Fibroblast of lung (primary cell): ENCODE results near the gene ZBTB7C. TPM values are rescaled to one million over a fixed set of nuclear protein-coding genes. Genes with fewer than 3 reads are reported as not detected.
A peak's percentile ranks its signal among the peaks of the same experiment; 100 is the strongest.

Experiments
- DNase-seq, 2 donors: peaks; one replicate each; pipeline versions ENCODE4 v3.0.0 to v3.0.0-alpha.2; 2010; ENCODE audit warnings: low read depth in 2 of 2
- H2AFZ ChIP-seq: 2 replicates; pipeline ENCODE4 v1.5.1; 2012; ENCODE audit warnings: low read length, control low read depth, inconsistent platforms
- H3K27ac ChIP-seq: 2 replicates; pipeline ENCODE4 v1.5.1; 2011; ENCODE audit warnings: low read length, control low read depth; ENCODE audit not compliant: insufficient read depth
- H3K27me3 ChIP-seq: 2 replicates; pipeline ENCODE4 v1.5.1; 2011; ENCODE audit warnings: mild to moderate bottlenecking, low read length; ENCODE audit not compliant: control insufficient read depth, insufficient read depth
- H3K36me3 ChIP-seq: 2 replicates; pipeline ENCODE4 v1.5.1; 2011; ENCODE audit warnings: low read length; ENCODE audit not compliant: control insufficient read depth, insufficient read depth
- H3K4me1 ChIP-seq: 2 replicates; pipeline ENCODE4 v1.5.1; 2011; ENCODE audit warnings: low read length; ENCODE audit not compliant: control insufficient read depth, insufficient read depth; ENCODE audit errors: extremely low read depth
- H3K4me2 ChIP-seq: 2 replicates; pipeline ENCODE4 v1.5.1; 2011; ENCODE audit warnings: low read length, control low read depth; ENCODE audit not compliant: insufficient read depth; ENCODE audit errors: extremely low read depth
- H3K4me3 ChIP-seq, 4 experiments: fragments of 200-600 bp in 1 of 4; sonication (generic) in 1 of 4; replicated peaks in 1 of 4; 2 replicates each; pipeline ENCODE4 v1.5.1; 2011 to 2016; ENCODE audit warnings: low read length in 4 of 4, low read depth in 3 of 4, mild to moderate bottlenecking in 3 of 4, control low read depth in 2 of 4, inconsistent platforms in 1 of 4, mixed read lengths in 1 of 4; ENCODE audit not compliant: insufficient read depth in 1 of 4; ENCODE audit errors: control extremely low read depth in 1 of 4
- H3K79me2 ChIP-seq: 2 replicates; pipeline ENCODE4 v1.5.1; 2012; ENCODE audit warnings: mild to moderate bottlenecking, low read length, inconsistent platforms; ENCODE audit not compliant: control insufficient read depth, insufficient read depth
- H3K9ac ChIP-seq: 2 replicates; pipeline ENCODE4 v1.5.1; 2011; ENCODE audit warnings: mild to moderate bottlenecking, low read length, control low read depth; ENCODE audit not compliant: insufficient read depth
- H3K9me3 ChIP-seq: 2 replicates; pipeline ENCODE4 v1.5.1; 2012; ENCODE audit warnings: low read depth, low read length; ENCODE audit not compliant: control insufficient read depth, insufficient read depth
- H4K20me1 ChIP-seq: 2 replicates; pipeline ENCODE4 v1.5.1; 2011; ENCODE audit warnings: low read length; ENCODE audit not compliant: control insufficient read depth, insufficient read depth; ENCODE audit errors: extremely low read depth
- EZH2 ChIP-seq: IDR thresholded peaks from 2 replicates; pipeline ENCODE4 v1.5.1; 2012; ENCODE audit warnings: low read length, control low read depth, mild to moderate bottlenecking; ENCODE audit errors: missing control alignments
- polyA plus RNA-seq, 2 donors: library from polyadenylated mRNA; depleted of rRNA in 1 of 2; stranded (reverse) in 1 of 2; unstranded in 1 of 2; fragments of >200 nt; gene quantifications; 2 replicates each; pipeline ENCODE4 v1.2.1, GENCODE V29; 2011 to 2012; ENCODE audit warnings: missing spikeins in 1 of 2
- total RNA-seq: library from RNA; depleted of rRNA; stranded (reverse); fragments of >200 nt; gene quantifications from 2 replicates; pipeline ENCODE4 v1.2.1, GENCODE V29; 2014
- TF ChIP-seq, protein P1 (sequence below), 2 donors: IDR thresholded peaks in 1 of 2; conservative IDR thresholded peaks in 1 of 2; 1 replicate in 1 of 2; 2 replicates in 1 of 2; pipeline ENCODE4 v1.5.1; 2011 to 2012; ENCODE audit warnings: low read length in 2 of 2, control low read depth in 1 of 2, inconsistent platforms in 1 of 2, low read depth in 1 of 2, mild to moderate bottlenecking in 1 of 2

ZBTB7C gene
- total and polyA plus RNA-seq, 2 donors (not counting 1 experiment from before 2014, with no cell fraction given): 0.19 to 0.33 TPM

GRCh38 chr18:48336332-48336731 is 72.9 kb downstream of the ZBTB7C start:
- Histone ChIP-seq H3K4me2 (no peak overlapping the region), H3K9ac (no peak overlapping the region), H2AFZ (no peak overlapping the region), H3K27ac (no peak overlapping the region), H3K9me3 (no peaks in the 10 kb centered on the region), H3K36me3 (no peaks in the 10 kb centered on the region), H3K4me1 (no peaks in the 10 kb centered on the region), H3K4me3 (no peak overlapping the region), H3K79me2 (no peaks in the 10 kb centered on the region), H4K20me1 (no peaks in the 10 kb centered on the region), H3K27me3 (no peaks in the 10 kb centered on the region)
- DNase-seq: no peak
- TF ChIP-seq, protein P1, sequence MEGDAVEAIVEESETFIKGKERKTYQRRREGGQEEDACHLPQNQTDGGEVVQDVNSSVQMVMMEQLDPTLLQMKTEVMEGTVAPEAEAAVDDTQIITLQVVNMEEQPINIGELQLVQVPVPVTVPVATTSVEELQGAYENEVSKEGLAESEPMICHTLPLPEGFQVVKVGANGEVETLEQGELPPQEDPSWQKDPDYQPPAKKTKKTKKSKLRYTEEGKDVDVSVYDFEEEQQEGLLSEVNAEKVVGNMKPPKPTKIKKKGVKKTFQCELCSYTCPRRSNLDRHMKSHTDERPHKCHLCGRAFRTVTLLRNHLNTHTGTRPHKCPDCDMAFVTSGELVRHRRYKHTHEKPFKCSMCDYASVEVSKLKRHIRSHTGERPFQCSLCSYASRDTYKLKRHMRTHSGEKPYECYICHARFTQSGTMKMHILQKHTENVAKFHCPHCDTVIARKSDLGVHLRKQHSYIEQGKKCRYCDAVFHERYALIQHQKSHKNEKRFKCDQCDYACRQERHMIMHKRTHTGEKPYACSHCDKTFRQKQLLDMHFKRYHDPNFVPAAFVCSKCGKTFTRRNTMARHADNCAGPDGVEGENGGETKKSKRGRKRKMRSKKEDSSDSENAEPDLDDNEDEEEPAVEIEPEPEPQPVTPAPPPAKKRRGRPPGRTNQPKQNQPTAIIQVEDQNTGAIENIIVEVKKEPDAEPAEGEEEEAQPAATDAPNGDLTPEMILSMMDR (conservative IDR thresholded peaks at IDR 0.05 in 1 of 2, IDR thresholded peaks at IDR 0.05 in 1 of 2; ENCODE audit: low read depth in 1 of 2, low read length in 2 of 2): peak in 1 of 2 donors; percentile 1
- TF ChIP-seq EZH2: no peak

DNA sequence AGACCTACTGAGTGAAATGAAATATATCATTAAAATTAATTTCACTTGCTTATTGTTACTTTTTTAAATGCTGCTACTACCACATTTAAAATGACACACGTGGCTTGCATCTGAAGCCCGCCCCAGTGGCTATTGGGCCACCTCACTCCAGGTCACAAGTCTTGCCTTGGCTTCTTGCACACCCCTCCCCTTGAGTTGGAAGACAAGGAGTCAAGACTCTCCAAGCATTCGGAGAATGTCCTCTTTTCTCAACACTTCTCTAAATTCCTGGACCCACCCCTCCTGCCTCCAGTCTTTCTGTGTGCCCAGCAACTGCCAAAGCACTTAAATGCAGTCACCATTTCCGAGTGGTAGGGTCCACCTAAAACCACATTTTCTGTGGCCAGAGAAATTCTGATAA is 73.4 kb downstream of the ZBTB7C start:
- H3K9ac ChIP-seq: no peak overlapping the region
- no peaks in the 10 kb centered on the region for H4K20me1 ChIP-seq
- H3K4me3 ChIP-seq: no peak overlapping the region
- H3K4me1 ChIP-seq: no peaks in the 10 kb centered on the region
- H3K79me2 ChIP-seq: no peaks in the 10 kb centered on the region
- no peaks in the 10 kb centered on the region for H3K36me3 ChIP-seq
- H3K27ac ChIP-seq: no peak overlapping the region
- H3K9me3 ChIP-seq: no peaks in the 10 kb centered on the region
- no peak for DNase-seq
- H3K4me2 ChIP-seq: no peak overlapping the region
- no peak for TF ChIP-seq EZH2
- TF ChIP-seq, protein P1 (conservative IDR thresholded peaks at IDR 0.05 in 1 of 2, IDR thresholded peaks at IDR 0.05 in 1 of 2; ENCODE audit: low read depth in 1 of 2, low read length in 2 of 2): no peak
- H3K27me3 ChIP-seq: no peaks in the 10 kb centered on the region
- H2AFZ ChIP-seq: no peak overlapping the region

DNA sequence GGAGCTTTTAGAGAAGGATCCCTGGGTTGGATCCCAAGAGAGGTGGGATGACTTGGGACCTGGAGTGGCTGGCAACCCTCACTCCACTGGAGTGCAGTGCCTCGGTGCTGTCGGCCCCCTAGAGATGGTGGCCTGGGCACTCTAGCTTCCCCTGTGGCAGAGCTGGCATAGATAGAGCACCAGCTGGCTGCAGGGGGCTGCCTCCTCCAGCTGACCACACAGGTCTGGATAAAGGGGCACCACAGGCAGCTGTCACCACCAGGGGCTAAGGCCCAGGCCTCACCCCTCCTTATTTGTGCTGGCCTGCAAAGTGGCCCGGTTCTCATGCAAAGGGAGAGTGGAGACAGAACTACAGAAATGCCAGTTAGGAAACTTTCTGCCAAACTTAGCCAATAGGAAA is 74.3 kb downstream of the ZBTB7C start:
- H3K9me3 ChIP-seq: no peaks in the 10 kb centered on the region
- no peaks in the 10 kb centered on the region for H4K20me1 ChIP-seq
- no peak for DNase-seq
- H3K79me2 ChIP-seq: no peaks in the 10 kb centered on the region
- no peaks in the 10 kb centered on the region for H3K27me3 ChIP-seq
- H3K36me3 ChIP-seq: no peaks in the 10 kb centered on the region
- no peak overlapping the region for H3K27ac ChIP-seq
- no peak overlapping the region for H3K4me3 ChIP-seq
- peaks cover 2% of the 10 kb centered on the region for H3K4me1 ChIP-seq
- no peak overlapping the region for H3K9ac ChIP-seq
- TF ChIP-seq EZH2: no peak
- TF ChIP-seq, protein P1 (conservative IDR thresholded peaks at IDR 0.05 in 1 of 2, IDR thresholded peaks at IDR 0.05 in 1 of 2; ENCODE audit: low read depth in 1 of 2, low read length in 2 of 2): no peak
- H2AFZ ChIP-seq: no peak overlapping the region
- H3K4me2 ChIP-seq: no peak overlapping the region
